B cell (primary cell): ENCODE measurements around the gene AMZ1.
"Not testable (repeated sequence)": the region's sequence is repeated elsewhere in the genome, so short reads cannot be mapped to it uniquely, and the experiment has no call there.

Source experiments
- EZH2 ChIP-seq: IDR thresholded peaks from 2 replicates; pipeline ENCODE4 v1.6.1; 2012; ENCODE audit warnings: borderline replicate concordance, low read depth, mild to moderate bottlenecking, moderate library complexity, low read length; ENCODE audit not compliant: insufficient read depth, poor library complexity, severe bottlenecking
- TF ChIP-seq, protein P1 (sequence below): fragments of 200-600 bp; IDR thresholded peaks from one replicate; pipeline ENCODE4 v1.8.0; 2022; ENCODE audit warnings: antibody characterized with exemption, mild to moderate bottlenecking

DNA sequence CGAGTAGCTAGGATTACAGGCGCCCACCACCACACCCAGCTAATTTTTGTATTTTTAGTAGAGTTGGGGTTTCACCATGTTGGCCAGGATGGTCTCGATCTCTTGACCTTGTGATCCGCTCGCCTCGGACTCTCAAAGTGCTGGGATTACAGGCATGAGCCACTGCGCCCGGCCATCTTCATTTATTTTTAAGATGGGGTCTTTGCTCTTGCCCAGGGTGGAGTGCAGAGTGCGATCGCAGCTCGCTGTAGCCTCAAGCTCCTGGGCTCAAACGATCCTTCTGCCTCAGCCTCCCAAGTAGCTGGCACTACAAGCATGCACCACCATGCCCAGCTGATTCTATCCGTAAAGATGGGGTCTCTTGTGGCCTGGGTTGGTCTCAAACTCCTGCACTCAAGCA lies 39.2 kb downstream of the AMZ1 start:
- not testable (repeated sequence) for TF ChIP-seq EZH2
- TF ChIP-seq, protein P1, sequence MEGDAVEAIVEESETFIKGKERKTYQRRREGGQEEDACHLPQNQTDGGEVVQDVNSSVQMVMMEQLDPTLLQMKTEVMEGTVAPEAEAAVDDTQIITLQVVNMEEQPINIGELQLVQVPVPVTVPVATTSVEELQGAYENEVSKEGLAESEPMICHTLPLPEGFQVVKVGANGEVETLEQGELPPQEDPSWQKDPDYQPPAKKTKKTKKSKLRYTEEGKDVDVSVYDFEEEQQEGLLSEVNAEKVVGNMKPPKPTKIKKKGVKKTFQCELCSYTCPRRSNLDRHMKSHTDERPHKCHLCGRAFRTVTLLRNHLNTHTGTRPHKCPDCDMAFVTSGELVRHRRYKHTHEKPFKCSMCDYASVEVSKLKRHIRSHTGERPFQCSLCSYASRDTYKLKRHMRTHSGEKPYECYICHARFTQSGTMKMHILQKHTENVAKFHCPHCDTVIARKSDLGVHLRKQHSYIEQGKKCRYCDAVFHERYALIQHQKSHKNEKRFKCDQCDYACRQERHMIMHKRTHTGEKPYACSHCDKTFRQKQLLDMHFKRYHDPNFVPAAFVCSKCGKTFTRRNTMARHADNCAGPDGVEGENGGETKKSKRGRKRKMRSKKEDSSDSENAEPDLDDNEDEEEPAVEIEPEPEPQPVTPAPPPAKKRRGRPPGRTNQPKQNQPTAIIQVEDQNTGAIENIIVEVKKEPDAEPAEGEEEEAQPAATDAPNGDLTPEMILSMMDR: not testable (repeated sequence)
